Measurements from ENCODE around the gene PRR14. TPM values are rescaled to one million over a fixed set of nuclear protein-coding genes. Genes with fewer than 3 reads are reported as not detected.
"Not testable (repeated sequence)": the region's sequence is repeated elsewhere in the genome, so short reads cannot be mapped to it uniquely, and the experiment has no call there.

The PRR14 gene
- total RNA-seq, 1 experiment from 2014 or later, result 5.0 TPM

GRCh38 chr16:30668393-30668792, 17.6 kb downstream of the PRR14 start:
- in situ Hi-C loops (cut with HindIII; ENCODE audit: low pct_unique_long_range_greater_than_20kb, low sequenced_read_pairs), result no loop called here
- DNase-seq (ENCODE audit: low read depth, low spot score), result no peak

- in situ Hi-C loops (cut with HindIII; ENCODE audit: low pct_unique_long_range_greater_than_20kb, low sequenced_read_pairs), result no loop called here
Measured at GRCh38 chr16:30669026-30669902, 18.5 kb downstream of the PRR14 start.

GRCh38 chr16:30669903-30670824, 19.4 kb downstream of the PRR14 start:
- in situ Hi-C loops (cut with HindIII; ENCODE audit: low pct_unique_long_range_greater_than_20kb, low sequenced_read_pairs), result no loop called here
- DNase-seq (ENCODE audit: low read depth, low spot score), result no peak

More at GRCh38 chr16:30669026-30669902, 18.5 kb downstream of the PRR14 start:
- no peak for DNase-seq (ENCODE audit: low read depth, low spot score)

DNA sequence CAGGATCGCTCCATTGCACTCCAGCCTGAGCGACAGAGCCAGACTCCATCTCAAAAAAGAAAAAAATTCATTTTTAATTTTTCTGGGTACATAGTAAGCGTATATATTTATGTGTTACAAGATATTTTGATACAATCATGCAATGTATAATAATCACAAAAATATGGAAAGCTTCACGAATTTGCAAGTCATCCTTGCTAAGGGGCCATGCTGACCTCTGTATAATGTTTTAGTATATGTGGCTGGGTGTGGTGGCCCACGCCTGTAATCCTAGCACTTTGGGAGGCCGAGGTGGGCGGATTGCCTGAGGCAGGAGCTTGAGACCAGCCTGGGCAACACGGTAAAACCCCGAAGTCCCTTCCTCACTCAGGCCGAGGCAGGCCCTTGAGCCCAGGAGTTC, 24.4 kb downstream of the PRR14 start:
- DNase-seq (ENCODE audit: low read depth, low spot score), result no peak
- in situ Hi-C loops (cut with HindIII; ENCODE audit: low pct_unique_long_range_greater_than_20kb, low sequenced_read_pairs), result no loop called here

GRCh38 chr16:30677931-30678585, 27.3 kb downstream of the PRR14 start:
- no peak for DNase-seq (ENCODE audit: low read depth, low spot score)
- in situ Hi-C loops (cut with HindIII; ENCODE audit: low pct_unique_long_range_greater_than_20kb, low sequenced_read_pairs), result no loop called here

- no peak for DNase-seq (ENCODE audit: low read depth, low spot score)
- in situ Hi-C loops (cut with HindIII; ENCODE audit: low pct_unique_long_range_greater_than_20kb, low sequenced_read_pairs), result no loop called here
Measured at GRCh38 chr16:30678586-30678970, 27.8 kb downstream of the PRR14 start.

DNA sequence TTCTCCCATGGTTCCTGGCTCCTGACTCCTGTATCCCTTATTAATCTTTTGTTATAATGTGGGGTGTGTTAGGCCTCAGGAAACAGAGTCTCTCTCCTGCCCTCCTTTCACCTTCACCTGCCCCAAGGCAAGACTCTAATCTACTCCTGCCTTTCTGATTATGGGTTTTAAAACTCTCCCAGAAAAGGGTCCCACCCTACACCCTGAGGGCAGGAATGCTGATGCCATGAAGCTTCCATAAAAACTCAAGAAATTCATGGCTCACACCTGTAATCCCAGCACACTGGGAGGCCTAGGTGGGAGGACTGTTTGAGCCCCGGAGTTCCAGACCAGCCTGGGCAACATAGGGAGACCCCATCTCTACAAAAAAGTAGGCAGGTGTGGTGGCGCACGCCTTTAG, 29.6 kb downstream of the PRR14 start:
- no peak for DNase-seq (ENCODE audit: low read depth, low spot score)
- in situ Hi-C loops (cut with HindIII; ENCODE audit: low pct_unique_long_range_greater_than_20kb, low sequenced_read_pairs), result no loop called here

- no peak for DNase-seq (ENCODE audit: low read depth, low spot score)
- in situ Hi-C loops (cut with HindIII; ENCODE audit: low pct_unique_long_range_greater_than_20kb, low sequenced_read_pairs), result no loop called here
Measured at GRCh38 chr16:30688701-30689100, 37.9 kb downstream of the PRR14 start.

- in situ Hi-C loops (cut with HindIII; ENCODE audit: low pct_unique_long_range_greater_than_20kb, low sequenced_read_pairs), result no loop called here
- no peak for DNase-seq (ENCODE audit: low read depth, low spot score)
Measured at GRCh38 chr16:30691907-30692306, 41.1 kb downstream of the PRR14 start.

GRCh38 chr16:30692396-30693064, 41.8 kb downstream of the PRR14 start:
- DNase-seq (ENCODE audit: low read depth, low spot score), result no peak
- in situ Hi-C loops (cut with HindIII; ENCODE audit: low pct_unique_long_range_greater_than_20kb, low sequenced_read_pairs), result no loop called here

DNA sequence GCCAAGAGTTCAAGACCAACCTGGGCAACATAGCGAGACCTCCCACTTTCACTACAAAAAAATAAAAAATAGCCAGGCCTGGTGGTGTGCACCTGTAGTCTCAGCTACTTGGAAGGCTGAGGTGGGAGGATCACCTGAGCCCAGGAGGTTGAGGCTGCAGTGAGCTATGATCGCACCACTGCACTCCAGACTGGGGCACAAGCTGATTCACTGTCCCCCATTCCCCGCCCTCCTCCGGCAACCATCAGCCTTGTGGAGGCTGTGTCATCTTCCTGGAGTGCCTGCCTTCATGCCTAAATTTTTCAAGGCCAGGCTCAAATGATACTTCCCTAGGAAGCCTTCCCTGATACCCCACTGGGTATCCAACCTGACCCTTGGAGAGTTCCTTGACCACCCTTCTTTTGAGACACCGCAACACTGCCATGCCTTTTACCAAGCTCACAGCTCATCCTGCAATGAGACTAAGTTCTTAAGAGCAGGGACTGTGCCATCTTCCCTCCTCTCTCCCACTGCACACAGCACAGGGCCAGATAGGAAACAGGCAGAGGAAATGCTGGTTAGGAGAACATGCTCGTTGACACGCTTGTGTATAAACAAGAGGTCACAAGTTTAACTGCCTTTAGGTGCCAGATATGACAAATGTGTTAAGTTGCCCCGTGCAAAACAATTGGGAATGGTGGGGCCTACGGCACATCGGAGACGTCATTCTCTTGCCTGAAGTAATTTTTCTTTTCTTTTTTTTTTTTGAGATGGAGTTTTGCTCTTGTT, 44.4 kb downstream of the PRR14 start:
- in situ Hi-C loops (cut with HindIII; ENCODE audit: low pct_unique_long_range_greater_than_20kb, low sequenced_read_pairs), result no loop called here

DNA sequence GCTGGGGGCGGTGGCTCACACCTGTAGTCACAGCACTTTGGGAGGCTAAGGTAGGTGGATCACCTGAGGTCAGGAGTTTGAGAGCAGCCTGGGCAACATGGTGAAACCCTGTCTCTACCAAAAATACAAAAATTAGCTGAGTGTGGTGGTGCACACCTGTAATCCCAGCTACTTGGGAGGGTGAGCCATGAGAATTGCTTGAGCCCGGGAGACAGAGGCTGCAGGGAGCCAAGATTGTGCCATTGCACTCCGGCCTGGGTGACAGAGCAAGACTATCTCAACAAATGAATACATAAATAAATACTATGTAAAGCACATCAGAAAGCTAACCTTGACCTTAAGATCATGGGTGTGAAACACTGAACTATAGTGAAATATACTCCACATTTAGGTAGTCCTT, 45.9 kb downstream of the PRR14 start:
- DNase-seq (ENCODE audit: low read depth, low spot score); in situ Hi-C loops (cut with HindIII; ENCODE audit: low pct_unique_long_range_greater_than_20kb, low sequenced_read_pairs): not testable (repeated sequence)

More for the DNA sequence above, 44.4 kb downstream of the PRR14 start:
- no peak for DNase-seq (ENCODE audit: low read depth, low spot score)

DNA sequence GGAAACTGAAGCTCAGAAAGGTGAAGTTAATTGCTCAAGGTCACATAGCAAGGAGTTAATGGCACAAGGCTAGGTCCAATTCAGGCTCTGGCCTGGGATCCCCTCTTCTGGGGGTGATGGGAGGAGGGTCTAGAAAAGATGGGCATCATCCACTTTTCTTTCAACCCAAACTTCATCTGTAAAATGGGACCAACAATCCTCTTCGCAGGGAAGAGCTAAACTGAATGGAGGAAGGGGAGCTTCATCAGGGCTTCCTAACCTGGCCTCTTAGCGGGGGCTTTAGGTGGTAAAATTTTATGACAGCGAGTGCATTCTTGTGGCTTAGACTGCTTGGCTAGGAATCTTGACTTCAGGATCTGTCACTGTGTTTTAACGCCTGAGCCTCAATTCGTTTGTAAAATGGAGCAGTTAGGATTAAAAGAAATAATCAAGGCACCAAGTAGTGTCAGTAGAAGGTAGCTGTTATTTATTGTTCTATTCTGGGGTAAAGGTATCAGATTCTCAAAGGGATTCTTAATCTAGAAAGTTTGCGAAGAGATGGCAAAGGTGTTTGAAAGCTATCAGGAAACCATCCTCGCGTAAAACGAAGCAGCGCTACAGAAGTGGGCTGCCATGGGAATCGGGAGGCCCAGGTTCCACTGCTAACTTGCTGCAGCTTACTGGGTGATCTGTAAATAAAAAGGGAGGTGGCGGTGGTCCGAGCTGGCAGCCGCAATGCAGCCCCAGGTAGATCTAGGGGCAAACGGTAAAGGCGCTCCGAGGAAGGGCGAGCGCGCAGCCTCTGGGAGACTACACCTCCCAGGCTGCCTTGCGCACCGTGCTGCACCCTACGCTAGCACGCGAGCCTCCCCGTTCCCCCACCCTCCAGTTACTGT, 46.7 kb downstream of the PRR14 start:
- in situ Hi-C loops (cut with HindIII; ENCODE audit: low pct_unique_long_range_greater_than_20kb, low sequenced_read_pairs), result no loop called here
- DNase-seq (ENCODE audit: low read depth, low spot score), result no peak

DNA sequence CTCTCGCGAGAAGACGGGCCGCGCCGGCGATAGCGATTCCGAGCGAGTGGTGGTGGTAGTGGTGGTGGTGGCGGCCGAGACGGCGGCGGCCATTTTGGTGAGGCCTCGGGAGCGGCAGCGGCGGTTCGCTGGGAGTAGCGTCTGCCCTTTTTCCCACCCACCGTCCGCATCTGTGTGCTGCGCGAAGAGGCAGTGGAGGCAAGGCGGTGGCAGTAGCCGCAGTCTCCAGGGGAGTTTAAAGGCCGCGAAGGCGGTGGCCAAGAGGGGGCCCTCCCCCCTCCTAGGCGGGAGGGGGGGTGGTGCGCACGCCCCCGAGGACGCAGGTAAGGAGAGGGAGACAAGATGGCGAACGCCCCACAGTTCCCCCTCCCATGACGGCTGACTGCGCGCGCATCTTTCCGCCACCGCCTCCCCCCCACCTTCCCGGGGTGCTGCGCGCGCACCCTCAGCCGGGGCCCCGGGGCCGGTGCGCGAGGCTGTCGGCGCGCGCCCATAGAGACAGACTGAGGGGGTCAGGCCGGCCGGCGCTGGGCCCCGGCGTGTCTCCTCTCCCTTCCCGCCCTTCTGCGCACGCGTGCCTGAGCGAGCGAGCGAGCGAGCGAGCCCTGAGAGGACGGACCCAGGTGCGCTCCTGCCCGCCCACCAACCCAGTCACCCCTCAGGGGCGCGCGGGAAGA, 47.5 kb downstream of the PRR14 start:
- peak; percentile 96 for DNase-seq (ENCODE audit: low read depth, low spot score)
- in situ Hi-C loops (cut with HindIII; ENCODE audit: low pct_unique_long_range_greater_than_20kb, low sequenced_read_pairs), result no loop called here

DNA sequence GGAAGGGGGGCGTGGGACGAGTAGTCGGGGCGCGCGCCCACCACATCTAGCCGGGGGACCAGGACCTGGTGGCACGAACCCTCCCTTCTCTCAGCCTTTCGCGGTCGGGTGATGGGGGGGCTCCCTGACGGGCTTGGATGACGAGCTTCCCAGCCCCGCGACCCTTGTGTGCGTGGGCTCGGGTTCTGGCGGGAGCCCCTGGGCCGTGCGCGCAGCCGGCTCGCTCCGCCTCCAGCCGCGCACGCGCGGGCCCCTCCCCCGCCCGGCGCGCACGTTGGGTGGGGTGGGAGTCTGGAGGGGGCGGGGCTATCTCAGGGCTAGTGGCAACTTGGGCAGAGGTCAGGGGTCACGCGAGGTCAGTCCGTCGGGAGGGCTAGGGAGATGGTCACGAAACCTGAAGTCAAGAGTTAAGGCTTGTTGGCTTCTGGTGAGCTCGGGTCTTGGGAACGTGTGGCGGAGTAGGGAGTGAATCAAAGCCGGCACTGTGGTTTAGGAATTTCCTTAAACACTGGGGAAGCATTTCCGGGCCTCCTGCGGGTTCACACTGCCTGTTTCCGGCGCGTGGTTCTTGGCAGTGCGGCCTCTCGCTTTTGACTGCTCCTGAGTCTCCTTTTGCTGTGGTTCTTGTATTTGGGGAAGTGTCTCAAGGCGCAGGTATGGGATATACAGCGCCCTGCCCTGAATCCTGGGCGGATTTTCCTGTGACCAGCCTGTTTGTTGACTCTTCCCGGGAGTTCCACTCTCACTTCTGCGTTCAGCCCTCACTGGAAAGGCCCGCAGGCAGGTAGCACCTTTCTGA, 48.3 kb downstream of the PRR14 start, which contains the start of gene SRCAP:
Gene SRCAP (plus strand): TSS at position 356 of the 799 bp plus-strand sequence. CDS start 1,654 bp downstream, outside the sequence.
- peak; percentile 78 for DNase-seq (ENCODE audit: low read depth, low spot score)
- in situ Hi-C loops (cut with HindIII; ENCODE audit: low pct_unique_long_range_greater_than_20kb, low sequenced_read_pairs), result no loop called here

All from SK-MEL-5 (cell line).